Osteocyte (in vitro differentiated cells): ENCODE results near the gene ZNF37A. TPM values are rescaled to one million over a fixed set of nuclear protein-coding genes. Genes with fewer than 3 reads are reported as not detected.
"Not testable (repeated sequence)": the region's sequence is repeated elsewhere in the genome, so short reads cannot be mapped to it uniquely, and the experiment has no call there.

Experiments used
- DNase-seq: peaks from one replicate; pipeline ENCODE4 v3.0.0; 2021; ENCODE audit warnings: mixed read lengths; ENCODE audit not compliant: unreplicated experiment; ENCODE audit errors: extremely low spot score
- H3K27ac Mint-ChIP-seq: one replicate; pipeline ENCODE4 v1.8.0; 2021; ENCODE audit warnings: mild to moderate bottlenecking, mixed read lengths; ENCODE audit not compliant: unreplicated experiment
- H3K27me3 Mint-ChIP-seq: one replicate; pipeline ENCODE4 v1.8.0; 2021; ENCODE audit warnings: mixed read lengths; ENCODE audit not compliant: unreplicated experiment
- H3K36me3 Mint-ChIP-seq: one replicate; pipeline ENCODE4 v1.8.0; 2021; ENCODE audit warnings: mixed read lengths; ENCODE audit not compliant: unreplicated experiment
- H3K4me1 Mint-ChIP-seq: one replicate; pipeline ENCODE4 v1.8.0; 2021; ENCODE audit warnings: mixed read lengths; ENCODE audit not compliant: unreplicated experiment
- H3K4me3 Mint-ChIP-seq: one replicate; pipeline ENCODE4 v1.8.0; 2021; ENCODE audit warnings: mild to moderate bottlenecking, moderate library complexity, mixed read lengths; ENCODE audit not compliant: unreplicated experiment
- H3K9me3 Mint-ChIP-seq: one replicate; pipeline ENCODE4 v1.8.0; 2021; ENCODE audit warnings: mixed read lengths; ENCODE audit not compliant: unreplicated experiment
- total RNA-seq: library from RNA; stranded (reverse); gene quantifications from 2 replicates; pipeline ENCODE4 v1.2.1, GENCODE V29; 2021
- TF ChIP-seq, protein P1 (sequence below): fragments of 200-600 bp; sonication (generic); IDR thresholded peaks from 2 replicates; pipeline ENCODE4 v1.5.0; 2021; ENCODE audit warnings: antibody characterized with exemption, mild to moderate bottlenecking, moderate library complexity

ZNF37A gene
- total RNA-seq, 1 donor from 2014 or later: 20.4 TPM

DNA sequence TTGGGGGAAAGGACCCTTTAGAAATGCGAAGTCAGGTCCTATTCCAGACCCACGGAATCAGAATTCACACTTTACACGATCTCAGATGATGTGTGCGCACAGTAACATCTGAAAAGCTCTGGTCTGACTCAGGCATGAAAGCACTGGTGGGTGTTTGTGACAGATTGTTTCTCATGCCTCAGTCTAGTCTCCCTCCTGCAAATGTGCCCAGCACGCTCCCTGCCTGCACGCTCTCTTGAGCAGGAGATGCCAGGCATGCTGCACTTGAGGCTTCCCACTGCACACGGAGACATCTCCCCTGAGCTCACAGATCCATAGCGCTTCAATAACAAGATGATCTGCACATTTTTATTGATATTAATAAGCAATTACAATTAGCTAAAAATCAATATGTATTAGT, 23.6 kb upstream of the ZNF37A start:
- Mint-ChIP-seq H3K4me1 (peaks cover 2% of the 10 kb centered on the region), H3K4me3 (no peak overlapping the region), H3K9me3 (peaks cover 17% of the 10 kb centered on the region), H3K27ac (no peak overlapping the region), H3K36me3 (no peaks in the 10 kb centered on the region), H3K27me3 (no peaks in the 10 kb centered on the region)
- no peak for DNase-seq
- TF ChIP-seq, protein P1, sequence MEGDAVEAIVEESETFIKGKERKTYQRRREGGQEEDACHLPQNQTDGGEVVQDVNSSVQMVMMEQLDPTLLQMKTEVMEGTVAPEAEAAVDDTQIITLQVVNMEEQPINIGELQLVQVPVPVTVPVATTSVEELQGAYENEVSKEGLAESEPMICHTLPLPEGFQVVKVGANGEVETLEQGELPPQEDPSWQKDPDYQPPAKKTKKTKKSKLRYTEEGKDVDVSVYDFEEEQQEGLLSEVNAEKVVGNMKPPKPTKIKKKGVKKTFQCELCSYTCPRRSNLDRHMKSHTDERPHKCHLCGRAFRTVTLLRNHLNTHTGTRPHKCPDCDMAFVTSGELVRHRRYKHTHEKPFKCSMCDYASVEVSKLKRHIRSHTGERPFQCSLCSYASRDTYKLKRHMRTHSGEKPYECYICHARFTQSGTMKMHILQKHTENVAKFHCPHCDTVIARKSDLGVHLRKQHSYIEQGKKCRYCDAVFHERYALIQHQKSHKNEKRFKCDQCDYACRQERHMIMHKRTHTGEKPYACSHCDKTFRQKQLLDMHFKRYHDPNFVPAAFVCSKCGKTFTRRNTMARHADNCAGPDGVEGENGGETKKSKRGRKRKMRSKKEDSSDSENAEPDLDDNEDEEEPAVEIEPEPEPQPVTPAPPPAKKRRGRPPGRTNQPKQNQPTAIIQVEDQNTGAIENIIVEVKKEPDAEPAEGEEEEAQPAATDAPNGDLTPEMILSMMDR: no peak

GRCh38 chr10:38072552-38072951, 21.6 kb upstream of the ZNF37A start:
- DNase-seq: no peak
- TF ChIP-seq, protein P1: no peak
- no peak overlapping the region for H3K4me3 Mint-ChIP-seq
- no peak overlapping the region for H3K27ac Mint-ChIP-seq
- H3K36me3 Mint-ChIP-seq: no peaks in the 10 kb centered on the region
- no peaks in the 10 kb centered on the region for H3K27me3 Mint-ChIP-seq
- peaks cover 2% of the 10 kb centered on the region for H3K4me1 Mint-ChIP-seq
- H3K9me3 Mint-ChIP-seq: peaks cover 30% of the 10 kb centered on the region

DNA sequence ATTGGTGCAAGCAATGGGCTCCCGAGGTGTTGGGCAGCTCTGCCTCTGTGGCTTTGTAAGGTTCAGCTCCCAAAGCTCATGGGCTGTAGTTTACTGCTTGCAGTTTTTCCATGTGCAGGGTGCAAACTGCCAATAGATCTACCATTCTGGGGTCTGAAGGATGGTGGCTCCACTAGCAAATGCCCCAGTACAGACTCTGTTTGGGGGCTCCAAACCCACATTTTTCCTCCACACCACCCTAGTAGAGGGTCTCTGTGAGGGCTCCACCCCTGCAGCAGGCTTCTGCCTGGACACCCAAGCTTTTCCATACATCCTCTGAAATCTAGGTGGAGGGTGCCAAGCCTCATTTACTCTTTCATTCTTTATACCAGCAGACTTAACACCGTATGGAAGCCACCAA, 17.4 kb upstream of the ZNF37A start:
- Mint-ChIP-seq H3K27me3 (no peaks in the 10 kb centered on the region), H3K9me3 (peaks cover 30% of the 10 kb centered on the region), H3K27ac (no peak overlapping the region)

DNA sequence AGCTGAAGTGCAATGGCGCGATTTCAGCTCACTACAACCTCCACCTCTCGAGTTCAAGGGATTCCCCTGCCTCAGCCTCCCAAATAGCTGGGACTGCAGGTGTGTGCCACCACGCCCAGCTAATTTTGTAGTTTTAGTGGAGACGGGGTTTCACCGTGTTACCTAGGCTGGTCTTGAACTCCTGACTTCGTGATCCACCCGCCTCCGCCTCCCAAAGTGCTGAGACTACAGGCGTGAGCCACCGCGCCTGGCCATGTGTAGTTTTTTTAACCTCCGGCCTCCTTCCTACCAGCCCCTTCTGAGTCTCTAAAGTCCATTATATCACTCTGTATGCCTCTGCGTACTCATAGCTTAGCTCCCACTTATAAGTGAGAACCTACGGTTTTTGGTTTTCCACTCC, 819 bp upstream of the ZNF37A start:
- H3K9me3 Mint-ChIP-seq, H3K27me3 Mint-ChIP-seq, DNase-seq, H3K27ac Mint-ChIP-seq: not testable (repeated sequence)
- Mint-ChIP-seq H3K36me3 (peaks cover 28% of the 10 kb centered on the region), H3K4me1 (peaks cover 14% of the 10 kb centered on the region), H3K4me3 (peak overlapping the region; percentile 86)

More for the DNA sequence above, 17.4 kb upstream of the ZNF37A start:
- Mint-ChIP-seq H3K4me1 (no peaks in the 10 kb centered on the region), H3K36me3 (no peaks in the 10 kb centered on the region), H3K4me3 (no peak overlapping the region)
- DNase-seq: no peak
- TF ChIP-seq, protein P1: no peak

DNA sequence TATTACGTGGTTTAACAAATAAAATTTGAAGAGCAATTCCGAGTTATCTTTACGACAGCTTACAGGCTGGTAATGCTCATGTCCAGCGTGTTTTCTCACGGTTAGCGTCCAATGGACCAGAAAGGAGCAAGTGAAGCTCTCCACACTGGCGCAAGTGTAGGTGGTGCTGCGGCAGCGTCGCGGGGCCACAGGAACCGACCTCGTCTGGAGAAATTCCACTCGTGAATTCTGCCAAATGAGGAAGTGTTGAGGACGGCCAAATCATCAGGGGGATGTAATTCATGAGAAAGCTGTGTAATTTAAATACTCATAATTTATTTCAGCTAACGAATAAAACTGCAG, 350 bp upstream of the ZNF37A start:
- no peaks in the 10 kb centered on the region for H3K27me3 Mint-ChIP-seq
- H3K4me3 Mint-ChIP-seq: peak overlapping the region; percentile 86
- H3K27ac Mint-ChIP-seq: no peak overlapping the region
- DNase-seq: no peak
- H3K36me3 Mint-ChIP-seq: peaks cover 33% of the 10 kb centered on the region
- H3K4me1 Mint-ChIP-seq: peaks cover 14% of the 10 kb centered on the region
- H3K9me3 Mint-ChIP-seq: peaks cover 12% of the 10 kb centered on the region
- TF ChIP-seq, protein P1: no peak
